22Rv1 (cell line): ENCODE results near the gene AP1B1.

ENCODE experiments used
- H3K27ac ChIP-seq: fragments of 450-650 bp; 2 replicates; pipeline ENCODE4 v1.5.1; 2017
- ZFX ChIP-seq: fragments of 450-650 bp; IDR thresholded peaks from 2 replicates; pipeline ENCODE4 v1.6.1; 2017; ENCODE audit warnings: antibody characterized with exemption, borderline replicate concordance
- TF ChIP-seq, protein P1 (sequence below): fragments of 450-650 bp; IDR thresholded peaks from 2 replicates; pipeline ENCODE4 v1.5.1; 2017; ENCODE audit warnings: mild to moderate bottlenecking

The AP1B1 gene

GRCh38 chr22:29346659-29347058, 41.7 kb downstream of the AP1B1 start:
- no peak for TF ChIP-seq ZFX
- TF ChIP-seq, protein P1, sequence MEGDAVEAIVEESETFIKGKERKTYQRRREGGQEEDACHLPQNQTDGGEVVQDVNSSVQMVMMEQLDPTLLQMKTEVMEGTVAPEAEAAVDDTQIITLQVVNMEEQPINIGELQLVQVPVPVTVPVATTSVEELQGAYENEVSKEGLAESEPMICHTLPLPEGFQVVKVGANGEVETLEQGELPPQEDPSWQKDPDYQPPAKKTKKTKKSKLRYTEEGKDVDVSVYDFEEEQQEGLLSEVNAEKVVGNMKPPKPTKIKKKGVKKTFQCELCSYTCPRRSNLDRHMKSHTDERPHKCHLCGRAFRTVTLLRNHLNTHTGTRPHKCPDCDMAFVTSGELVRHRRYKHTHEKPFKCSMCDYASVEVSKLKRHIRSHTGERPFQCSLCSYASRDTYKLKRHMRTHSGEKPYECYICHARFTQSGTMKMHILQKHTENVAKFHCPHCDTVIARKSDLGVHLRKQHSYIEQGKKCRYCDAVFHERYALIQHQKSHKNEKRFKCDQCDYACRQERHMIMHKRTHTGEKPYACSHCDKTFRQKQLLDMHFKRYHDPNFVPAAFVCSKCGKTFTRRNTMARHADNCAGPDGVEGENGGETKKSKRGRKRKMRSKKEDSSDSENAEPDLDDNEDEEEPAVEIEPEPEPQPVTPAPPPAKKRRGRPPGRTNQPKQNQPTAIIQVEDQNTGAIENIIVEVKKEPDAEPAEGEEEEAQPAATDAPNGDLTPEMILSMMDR = no peak
- no peak overlapping the region for H3K27ac ChIP-seq

GRCh38 chr22:29345932-29346331, 42.4 kb downstream of the AP1B1 start:
- no peak overlapping the region for H3K27ac ChIP-seq

DNA sequence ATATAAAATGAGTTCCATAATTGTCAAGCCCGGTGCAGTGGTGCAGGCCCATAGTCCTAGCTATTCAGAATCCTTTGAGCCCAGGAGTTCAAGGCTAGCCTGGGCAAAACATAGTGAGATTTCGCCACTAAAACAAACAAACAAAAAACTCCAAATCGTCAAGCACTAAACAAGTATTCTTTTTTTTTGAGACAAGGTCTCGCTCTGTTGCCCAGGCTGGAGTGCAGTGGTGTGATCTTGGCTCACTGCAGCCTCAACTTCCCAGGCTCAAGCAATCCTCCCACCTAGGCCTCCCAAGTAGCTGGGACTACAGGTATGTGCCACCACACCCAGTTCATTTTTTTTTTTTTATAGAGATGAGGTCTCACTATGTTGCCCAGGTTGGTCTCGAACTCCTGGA, 43.5 kb downstream of the AP1B1 start:
- H3K27ac ChIP-seq = peak overlapping the region; percentile 46

More at GRCh38 chr22:29345932-29346331, 42.4 kb downstream of the AP1B1 start:
- TF ChIP-seq, protein P1 = no peak
- no peak for TF ChIP-seq ZFX

DNA sequence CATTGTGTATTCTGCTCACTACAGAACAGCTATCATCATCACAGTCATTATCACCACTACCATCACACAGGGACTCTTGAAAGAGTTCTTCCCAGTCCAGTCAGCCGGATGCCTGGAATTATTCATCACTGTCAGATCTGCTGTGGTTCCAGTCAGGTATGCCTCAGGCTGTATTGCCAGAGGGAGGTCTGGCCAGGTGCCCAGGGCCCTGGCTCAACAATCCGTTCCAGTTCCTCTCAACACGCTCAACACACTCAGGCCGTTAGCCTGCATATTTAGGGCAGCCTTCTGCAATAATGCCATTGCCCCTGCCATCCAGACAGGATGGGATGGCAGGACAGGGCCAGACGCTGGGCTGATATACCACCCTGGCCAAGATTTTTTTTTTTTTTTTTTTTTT, 44.2 kb downstream of the AP1B1 start:
- no peak for TF ChIP-seq ZFX
- TF ChIP-seq, protein P1 = no peak
- peak overlapping the region; percentile 46 for H3K27ac ChIP-seq

DNA sequence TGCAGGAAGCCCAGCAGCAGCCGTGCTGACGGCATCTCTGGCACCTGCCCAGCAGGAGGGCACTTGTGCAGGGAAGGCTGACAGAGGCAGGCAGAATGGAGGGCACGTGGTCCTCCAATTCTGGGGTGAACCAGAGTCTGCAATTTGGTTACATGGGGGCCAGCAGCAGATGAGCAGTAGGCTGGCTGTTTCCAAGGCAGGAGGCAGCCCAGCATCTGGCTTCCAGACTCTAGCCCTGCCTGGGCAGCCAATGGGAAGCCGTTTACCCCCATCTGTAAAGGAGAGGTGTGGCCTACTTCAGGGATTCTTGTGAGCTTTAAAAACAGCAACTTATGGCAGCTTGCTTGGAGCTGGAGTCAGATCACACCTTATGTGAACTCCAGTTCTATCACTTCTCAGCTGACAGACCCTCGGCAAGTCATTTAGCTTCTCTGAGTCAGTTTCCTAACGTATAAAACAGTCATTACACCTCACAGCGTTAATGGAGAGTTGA, 45.0 kb downstream of the AP1B1 start:
- H3K27ac ChIP-seq = peak overlapping the region; percentile 46
- no peak for TF ChIP-seq ZFX
- TF ChIP-seq, protein P1 = no peak

DNA sequence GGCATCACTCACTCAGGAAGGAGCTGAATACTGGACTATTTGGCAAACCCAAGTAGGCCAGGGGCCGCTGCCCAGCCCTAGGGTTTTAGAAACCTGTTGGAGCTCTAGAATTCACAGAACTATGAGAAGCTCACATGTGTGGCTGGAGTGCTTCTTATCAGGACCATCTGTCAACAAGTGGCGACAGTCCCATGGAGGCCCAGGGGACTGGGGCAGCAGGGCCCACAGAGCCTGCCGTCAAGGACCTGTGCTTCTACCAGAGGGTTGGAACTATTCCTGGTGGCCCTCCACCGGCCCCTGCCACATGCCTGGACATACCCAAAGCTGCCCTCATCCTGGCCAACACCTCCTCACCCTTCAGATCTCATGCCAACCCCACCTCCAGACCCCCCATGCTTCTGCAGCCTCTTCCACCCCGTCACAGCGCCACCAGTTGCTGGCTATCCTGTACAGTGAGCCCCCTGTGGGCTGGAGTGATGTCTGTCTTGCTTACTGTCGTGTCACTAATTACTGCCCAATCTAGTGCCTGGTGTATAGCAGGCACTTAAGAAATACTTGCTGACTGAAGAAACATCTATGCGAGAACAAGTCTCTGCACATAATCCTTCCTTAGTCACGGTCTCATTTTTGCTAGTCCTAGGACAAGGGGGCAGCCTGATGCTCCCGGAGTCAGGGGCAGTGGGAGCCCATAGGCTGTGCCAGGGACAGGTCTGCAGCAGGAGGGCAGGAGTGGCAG, 45.6 kb downstream of the AP1B1 start:
- H3K27ac ChIP-seq = peak overlapping the region; percentile 46
- TF ChIP-seq, protein P1 = no peak
- no peak for TF ChIP-seq ZFX

GRCh38 chr22:29342177-29342576, 46.2 kb downstream of the AP1B1 start:
- TF ChIP-seq ZFX = no peak
- TF ChIP-seq, protein P1 = no peak
- H3K27ac ChIP-seq = peak overlapping the region; percentile 46; the same call in 1 of the 2 replicates

DNA sequence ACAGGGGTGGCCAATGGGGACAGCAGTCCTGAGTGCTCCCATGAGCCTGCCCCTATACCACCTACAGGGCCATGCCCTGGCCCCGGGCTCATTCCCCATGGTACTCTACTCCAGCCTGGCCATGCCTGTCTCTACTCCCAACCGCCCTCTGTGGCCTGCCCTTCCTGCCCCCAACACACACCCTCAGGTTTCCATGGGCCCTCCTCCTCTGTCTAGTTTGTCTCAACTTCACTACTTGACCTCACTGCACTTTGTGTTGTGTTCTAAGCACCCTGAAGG, 46.6 kb downstream of the AP1B1 start:
- TF ChIP-seq, protein P1 = no peak
- TF ChIP-seq ZFX = no peak

More for the DNA sequence above, 46.6 kb downstream of the AP1B1 start:
- no peak overlapping the region for H3K27ac ChIP-seq
